PC-3 (cell line): ENCODE measurements around the gene GJB5.

Experiments used
- CTCF ChIP-seq: fragments of 300-600 bp; sonication (generic); conservative IDR thresholded peaks from 2 replicates; pipeline ENCODE4 v1.5.1; 2017; ENCODE audit warnings: antibody characterized with exemption, low read depth, mild to moderate bottlenecking, low read length
- EZH2phosphoT487 ChIP-seq: fragments of 300-600 bp; sonication (generic); IDR thresholded peaks from 2 replicates; pipeline ENCODE4 v1.6.1; 2018; ENCODE audit warnings: mild to moderate bottlenecking, antibody characterized with exemption, low read length, borderline replicate concordance

- TF ChIP-seq CTCF (no peak), EZH2phosphoT487 (no peak)
Measured at GRCh38 chr1:34803770-34804169, 48.9 kb downstream of the GJB5 start.
